Suprapubic skin (tissue), 4 donors: ENCODE measurements around the gene SYT17. TPM values are rescaled to one million over a fixed set of nuclear protein-coding genes. Genes with fewer than 3 reads are reported as not detected.
"Not testable (repeated sequence)": the region's sequence is repeated elsewhere in the genome, so short reads cannot be mapped to it uniquely, and the experiment has no call there.

ENCODE experiments used
- DNase-seq, 2 donors: peaks; one replicate each; pipeline ENCODE4 v3.0.0-alpha.2; 2019; ENCODE audit warnings: low spot score in 2 of 2
- H3K27ac ChIP-seq: fragments of 200-600 bp; sonication (generic); one replicate; pipeline ENCODE4 v1.5.1; 2019
- H3K27me3 ChIP-seq: fragments of 200-600 bp; sonication (generic); one replicate; pipeline ENCODE4 v1.5.1; 2019
- H3K36me3 ChIP-seq: fragments of 200-600 bp; sonication (generic); one replicate; pipeline ENCODE4 v1.5.1; 2019
- H3K4me1 ChIP-seq: fragments of 200-600 bp; sonication (generic); one replicate; pipeline ENCODE4 v1.5.1; 2019
- H3K4me3 ChIP-seq: fragments of 200-600 bp; sonication (generic); one replicate; pipeline ENCODE4 v1.5.1; 2019; ENCODE audit warnings: mild to moderate bottlenecking
- H3K9me3 ChIP-seq: fragments of 200-600 bp; sonication (generic); one replicate; pipeline ENCODE4 v1.5.1; 2019
- EP300 ChIP-seq: sonication (generic); formaldehyde crosslinking; IDR thresholded peaks from one replicate; pipeline ENCODE4 v1.6.1; 2017; ENCODE audit warnings: antibody characterized with exemption
- POLR2A ChIP-seq, 2 donors: fragments of 450-650 bp; IDR thresholded peaks; one replicate each; pipeline ENCODE4 v1.6.1; 2017; ENCODE audit warnings: antibody characterized with exemption in 2 of 2, mild to moderate bottlenecking in 2 of 2, moderate library complexity in 2 of 2
- POLR2AphosphoS5 ChIP-seq, 3 donors: sonication (generic); formaldehyde crosslinking; IDR thresholded peaks; one replicate each; pipeline ENCODE4 v1.6.1; 2017; ENCODE audit warnings: antibody characterized with exemption in 3 of 3
- WGBS: methylation state at CpG from one replicate; pipeline ENCODE4 v1.1.5; 2018; 5-methylcytosine and 5-hydroxymethylcytosine counted together
- total RNA-seq, 4 donors: library from RNA; depleted of rRNA; stranded (reverse); fragments of >200 nt; gene quantifications; one replicate each; pipeline ENCODE4 v1.1.0, GENCODE V29; 2016
- TF ChIP-seq, protein P1 (sequence below), 2 donors: fragments of 200-600 bp in 1 of 2; fragments of 450-650 bp in 1 of 2; sonication (generic) in 1 of 2; IDR thresholded peaks; one replicate each; pipeline ENCODE4 v1.5.1; 2016 to 2019; ENCODE audit warnings: antibody characterized with exemption in 2 of 2, mild to moderate bottlenecking in 1 of 2, moderate library complexity in 1 of 2

Gene SYT17
- total RNA-seq, 4 donors from 2014 or later, result 2.5 to 27.6 (median 9.7) TPM

DNA sequence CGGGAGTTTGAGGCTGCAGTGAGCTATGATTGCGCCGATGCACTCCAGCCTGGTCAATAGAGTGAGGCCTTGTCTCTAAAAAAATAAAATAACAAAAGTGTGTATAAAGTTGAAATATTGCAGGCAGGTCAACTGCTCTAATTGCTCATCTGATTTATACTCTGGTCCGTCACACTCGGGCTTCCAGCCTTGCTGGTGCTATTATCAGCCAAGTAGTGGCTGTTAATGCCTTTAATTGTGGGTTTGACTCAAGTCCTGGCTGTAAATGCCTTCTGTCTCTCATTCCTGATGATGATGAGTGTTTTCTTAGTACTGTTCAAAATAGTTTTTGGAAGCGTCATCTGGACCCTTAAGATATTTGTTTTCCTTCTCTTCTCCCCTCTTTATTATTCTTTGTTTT, 18.4 kb downstream of the SYT17 start:
- DNase-seq, result no peak
- H3K27ac ChIP-seq, result no peak overlapping the region
- H3K27me3 ChIP-seq, result no peaks in the 10 kb centered on the region
- 81% methylated on average over 6 of the region's 6 CpGs for WGBS
- no peaks in the 10 kb centered on the region for H3K4me1 ChIP-seq
- no peak for TF ChIP-seq POLR2A (IDR thresholded peaks at IDR 0.05)
- no peak for TF ChIP-seq POLR2AphosphoS5 (IDR thresholded peaks at IDR 0.05)
- TF ChIP-seq, protein P1, sequence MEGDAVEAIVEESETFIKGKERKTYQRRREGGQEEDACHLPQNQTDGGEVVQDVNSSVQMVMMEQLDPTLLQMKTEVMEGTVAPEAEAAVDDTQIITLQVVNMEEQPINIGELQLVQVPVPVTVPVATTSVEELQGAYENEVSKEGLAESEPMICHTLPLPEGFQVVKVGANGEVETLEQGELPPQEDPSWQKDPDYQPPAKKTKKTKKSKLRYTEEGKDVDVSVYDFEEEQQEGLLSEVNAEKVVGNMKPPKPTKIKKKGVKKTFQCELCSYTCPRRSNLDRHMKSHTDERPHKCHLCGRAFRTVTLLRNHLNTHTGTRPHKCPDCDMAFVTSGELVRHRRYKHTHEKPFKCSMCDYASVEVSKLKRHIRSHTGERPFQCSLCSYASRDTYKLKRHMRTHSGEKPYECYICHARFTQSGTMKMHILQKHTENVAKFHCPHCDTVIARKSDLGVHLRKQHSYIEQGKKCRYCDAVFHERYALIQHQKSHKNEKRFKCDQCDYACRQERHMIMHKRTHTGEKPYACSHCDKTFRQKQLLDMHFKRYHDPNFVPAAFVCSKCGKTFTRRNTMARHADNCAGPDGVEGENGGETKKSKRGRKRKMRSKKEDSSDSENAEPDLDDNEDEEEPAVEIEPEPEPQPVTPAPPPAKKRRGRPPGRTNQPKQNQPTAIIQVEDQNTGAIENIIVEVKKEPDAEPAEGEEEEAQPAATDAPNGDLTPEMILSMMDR (IDR thresholded peaks at IDR 0.05), result no peak
- TF ChIP-seq EP300, result no peak
- H3K36me3 ChIP-seq, result no peaks in the 10 kb centered on the region
- no peaks in the 10 kb centered on the region for H3K9me3 ChIP-seq
- no peak overlapping the region for H3K4me3 ChIP-seq

- H3K9me3 ChIP-seq, H3K36me3 ChIP-seq, H3K4me1 ChIP-seq, H3K27me3 ChIP-seq, H3K4me3 ChIP-seq, DNase-seq, H3K27ac ChIP-seq: not testable (repeated sequence)
- WGBS, result 86% methylated on average over 3 of the region's 3 CpGs
Measured at GRCh38 chr16:19187961-19188360, 19.9 kb downstream of the SYT17 start.

GRCh38 chr16:19188406-19188805, 20.4 kb downstream of the SYT17 start:
- Histone ChIP-seq H3K27ac (no peak overlapping the region), H3K9me3 (no peaks in the 10 kb centered on the region), H3K4me3 (no peak overlapping the region), H3K36me3 (no peaks in the 10 kb centered on the region), H3K4me1 (no peaks in the 10 kb centered on the region), H3K27me3 (no peaks in the 10 kb centered on the region)
- DNase-seq, result no peak
- no peak for TF ChIP-seq EP300
- TF ChIP-seq, protein P1 (IDR thresholded peaks at IDR 0.05), result no peak
- TF ChIP-seq POLR2A (IDR thresholded peaks at IDR 0.05), result no peak
- no peak for TF ChIP-seq POLR2AphosphoS5 (IDR thresholded peaks at IDR 0.05)
- WGBS, result 57% methylated on average over 5 of the region's 5 CpGs

DNA sequence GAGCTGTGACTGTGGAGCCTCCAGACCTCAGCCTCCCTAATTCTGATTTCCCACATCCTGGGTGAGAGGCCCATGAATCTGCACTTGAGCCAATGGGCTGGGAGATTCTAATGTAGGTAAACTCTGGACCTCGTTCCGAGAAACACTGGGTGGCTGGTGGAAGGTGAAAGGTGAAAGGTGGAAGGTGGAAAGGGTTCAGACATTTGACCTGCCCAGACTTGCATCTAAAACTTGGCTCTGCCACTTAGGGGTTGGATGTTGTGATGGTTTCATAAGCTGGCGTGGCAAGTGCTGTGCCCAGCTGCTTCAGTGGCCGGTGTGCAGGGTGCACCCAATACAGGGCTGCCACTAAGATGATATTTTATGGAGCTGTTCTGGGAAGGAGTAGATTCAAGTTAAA, 24.8 kb downstream of the SYT17 start:
- Histone ChIP-seq H3K27me3 (no peaks in the 10 kb centered on the region), H3K27ac (no peak overlapping the region), H3K36me3 (peaks cover 5% of the 10 kb centered on the region), H3K9me3 (no peaks in the 10 kb centered on the region), H3K4me1 (no peaks in the 10 kb centered on the region), H3K4me3 (no peak overlapping the region)
- 81% methylated on average over 4 of the region's 4 CpGs for WGBS
- TF ChIP-seq EP300 (no peak), POLR2A (IDR thresholded peaks at IDR 0.05) (no peak), POLR2AphosphoS5 (IDR thresholded peaks at IDR 0.05) (no peak)
- TF ChIP-seq, protein P1 (IDR thresholded peaks at IDR 0.05), result no peak
- DNase-seq, result no peak

GRCh38 chr16:19196871-19197270, 28.8 kb downstream of the SYT17 start:
- H3K36me3 ChIP-seq, result peaks cover 6% of the 10 kb centered on the region
- H3K27ac ChIP-seq, result no peak overlapping the region
- H3K9me3 ChIP-seq, result peaks cover 3% of the 10 kb centered on the region
- DNase-seq, result no peak
- H3K4me3 ChIP-seq, result no peak overlapping the region
- H3K4me1 ChIP-seq, result no peaks in the 10 kb centered on the region
- H3K27me3 ChIP-seq, result no peaks in the 10 kb centered on the region
- TF ChIP-seq POLR2AphosphoS5 (IDR thresholded peaks at IDR 0.05) (no peak), POLR2A (IDR thresholded peaks at IDR 0.05) (no peak), EP300 (no peak)
- TF ChIP-seq, protein P1 (IDR thresholded peaks at IDR 0.05), result no peak
- 66% methylated on average over 6 of the region's 6 CpGs for WGBS

- no peak for TF ChIP-seq POLR2A (IDR thresholded peaks at IDR 0.05)
- no peak for TF ChIP-seq EP300
- TF ChIP-seq, protein P1 (IDR thresholded peaks at IDR 0.05), result no peak
- no peak for TF ChIP-seq POLR2AphosphoS5 (IDR thresholded peaks at IDR 0.05)
- 82% methylated on average over 12 of the region's 12 CpGs for WGBS
- Histone ChIP-seq H3K27me3 (no peaks in the 10 kb centered on the region), H3K9me3 (peaks cover 3% of the 10 kb centered on the region), H3K27ac (no peak overlapping the region), H3K4me3 (no peak overlapping the region), H3K36me3 (no peaks in the 10 kb centered on the region), H3K4me1 (no peaks in the 10 kb centered on the region)
- no peak for DNase-seq
Measured at GRCh38 chr16:19203374-19203966, 35.4 kb downstream of the SYT17 start.
